ENCODE data around the gene SLC39A11.

DNA sequence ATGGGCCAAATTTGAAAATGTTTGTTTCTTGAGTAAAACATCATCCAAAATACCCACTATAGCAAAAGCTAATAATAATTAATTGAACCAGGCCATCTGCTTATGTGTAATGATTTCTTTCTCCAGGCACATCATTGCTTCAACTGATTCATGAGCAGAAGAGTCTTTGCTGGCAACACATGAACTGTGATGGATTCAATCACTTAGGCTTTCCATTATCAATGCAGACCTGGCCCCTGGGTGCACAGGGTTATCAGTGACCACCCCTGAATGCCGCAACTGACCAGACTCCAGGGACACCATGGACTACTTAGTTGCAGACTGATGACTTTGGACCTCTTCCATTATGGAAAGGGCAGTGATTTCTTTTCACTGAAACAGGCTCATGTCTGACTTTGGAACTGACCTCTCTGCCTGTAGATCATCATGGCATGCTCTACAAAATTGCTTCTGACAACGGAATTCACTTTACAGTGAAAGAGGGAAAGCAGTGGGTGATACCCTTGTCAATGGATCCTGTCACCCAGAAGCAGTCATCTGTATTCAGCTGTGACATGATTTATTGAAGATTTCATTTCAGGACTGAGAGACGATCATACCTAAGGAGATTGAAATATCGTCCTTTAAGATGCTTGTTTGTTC, 448.8 kb downstream of the SLC39A11 start:
- TF ChIP-seq, protein P1, sequence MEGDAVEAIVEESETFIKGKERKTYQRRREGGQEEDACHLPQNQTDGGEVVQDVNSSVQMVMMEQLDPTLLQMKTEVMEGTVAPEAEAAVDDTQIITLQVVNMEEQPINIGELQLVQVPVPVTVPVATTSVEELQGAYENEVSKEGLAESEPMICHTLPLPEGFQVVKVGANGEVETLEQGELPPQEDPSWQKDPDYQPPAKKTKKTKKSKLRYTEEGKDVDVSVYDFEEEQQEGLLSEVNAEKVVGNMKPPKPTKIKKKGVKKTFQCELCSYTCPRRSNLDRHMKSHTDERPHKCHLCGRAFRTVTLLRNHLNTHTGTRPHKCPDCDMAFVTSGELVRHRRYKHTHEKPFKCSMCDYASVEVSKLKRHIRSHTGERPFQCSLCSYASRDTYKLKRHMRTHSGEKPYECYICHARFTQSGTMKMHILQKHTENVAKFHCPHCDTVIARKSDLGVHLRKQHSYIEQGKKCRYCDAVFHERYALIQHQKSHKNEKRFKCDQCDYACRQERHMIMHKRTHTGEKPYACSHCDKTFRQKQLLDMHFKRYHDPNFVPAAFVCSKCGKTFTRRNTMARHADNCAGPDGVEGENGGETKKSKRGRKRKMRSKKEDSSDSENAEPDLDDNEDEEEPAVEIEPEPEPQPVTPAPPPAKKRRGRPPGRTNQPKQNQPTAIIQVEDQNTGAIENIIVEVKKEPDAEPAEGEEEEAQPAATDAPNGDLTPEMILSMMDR (IDR thresholded peaks at IDR 0.05), result no peak
- no peak for TF ChIP-seq POLR2A (IDR thresholded peaks at IDR 0.05)
